CD4-positive, alpha-beta memory T cell (primary cell): Measurements from ENCODE around the gene TP53. TPM values are rescaled to one million over a fixed set of nuclear protein-coding genes. Genes with fewer than 3 reads are reported as not detected.

Experiments
- CTCF ChIA-PET: fragments of 350-600 bp; sonication (Branson Sonifier 250); formaldehyde crosslinking; loops from one replicate; lab custom pipeline; 2021; ENCODE audit warnings: inconsistent platforms; ENCODE audit not compliant: partially characterized antibody; lab: Charles Lee
- POLR2A ChIA-PET: fragments of 350-600 bp; sonication (Branson Sonifier 250); formaldehyde crosslinking; loops from one replicate; lab custom pipeline; 2021; ENCODE audit not compliant: partially characterized antibody; lab: Charles Lee
- DNase-seq, 5 donors: peaks; one replicate each; pipeline versions ENCODE4 v3.0.0 to v3.0.0-alpha.2; 2020 to 2022; ENCODE audit warnings: mixed read lengths in 1 of 5
- H3K27ac ChIP-seq: one replicate; pipeline ENCODE4 v1.7.0; 2013; ENCODE audit warnings: low read depth, low read length
- H3K27me3 ChIP-seq: 2 replicates; pipeline ENCODE4 v1.7.0; 2013; ENCODE audit warnings: mild to moderate bottlenecking, low read length, moderate library complexity; ENCODE audit not compliant: insufficient read depth
- H3K36me3 ChIP-seq: 2 replicates; pipeline ENCODE4 v1.7.0; 2013; ENCODE audit warnings: mild to moderate bottlenecking, low read length, moderate library complexity; ENCODE audit not compliant: insufficient read depth
- H3K4me1 ChIP-seq: 2 replicates; pipeline ENCODE4 v1.7.0; 2013; ENCODE audit warnings: mild to moderate bottlenecking, low read length, moderate library complexity; ENCODE audit not compliant: insufficient read depth
- H3K4me3 ChIP-seq, 2 donors: one replicate each; pipeline ENCODE4 v1.7.0; 2013; ENCODE audit warnings: low read length in 2 of 2, mild to moderate bottlenecking in 1 of 2
- H3K9me3 ChIP-seq, 2 donors: one replicate each; pipeline ENCODE4 v1.7.0; 2013; ENCODE audit warnings: low read length in 2 of 2, control low read depth in 1 of 2; ENCODE audit not compliant: control insufficient read depth in 1 of 2
- H3K27ac Mint-ChIP-seq, 7 donors: one replicate each; pipeline ENCODE4 v1.8.0; 2020 to 2021; ENCODE audit warnings: mixed read lengths in 7 of 7, mild to moderate bottlenecking in 6 of 7, inconsistent platforms in 3 of 7, moderate library complexity in 3 of 7
- H3K27me3 Mint-ChIP-seq, 2 donors: one replicate each; pipeline ENCODE4 v1.8.0; 2020 to 2021; ENCODE audit warnings: mixed read lengths in 2 of 2
- H3K36me3 Mint-ChIP-seq, 2 donors: one replicate each; pipeline ENCODE4 v1.8.0; 2020 to 2021; ENCODE audit warnings: mixed read lengths in 2 of 2, inconsistent platforms in 1 of 2, mild to moderate bottlenecking in 1 of 2
- H3K4me1 Mint-ChIP-seq, 4 donors: one replicate each; pipeline ENCODE4 v1.8.0; 2020 to 2021; ENCODE audit warnings: mixed read lengths in 4 of 4, mild to moderate bottlenecking in 1 of 4
- H3K4me3 Mint-ChIP-seq, 8 donors: one replicate each; pipeline ENCODE4 v1.8.0; 2020 to 2021; ENCODE audit warnings: mixed read lengths in 8 of 8, mild to moderate bottlenecking in 7 of 8, moderate library complexity in 6 of 8, inconsistent platforms in 3 of 8
- H3K9me3 Mint-ChIP-seq, 8 donors: one replicate each; pipeline ENCODE4 v1.8.0; 2020 to 2021; ENCODE audit warnings: mixed read lengths in 8 of 8, mild to moderate bottlenecking in 5 of 8, inconsistent platforms in 3 of 8, moderate library complexity in 1 of 8
- intact Hi-C: fragments of 100-400 bp; cut with micrococcal nuclease; formaldehyde crosslinking; loops from one replicate; pipeline ENCODE4 v1.15.1; 2023
- polyA plus RNA-seq, 2 donors: library from polyadenylated mRNA; unstranded; fragments of 300-500 nt; fragmentation: Illumina TruSeq; gene quantifications; one replicate each; pipeline ENCODE4 v1.2.3, GENCODE V29; 2021
- total RNA-seq, 2 experiments: library from RNA; stranded (reverse); gene quantifications; one replicate each; pipeline ENCODE4 v1.2.3, GENCODE V29; 2021

The TP53 gene
- total and polyA plus RNA-seq, 4 experiments from 2014 or later: 15.9 to 97.4 (median 62.2) TPM

DNA sequence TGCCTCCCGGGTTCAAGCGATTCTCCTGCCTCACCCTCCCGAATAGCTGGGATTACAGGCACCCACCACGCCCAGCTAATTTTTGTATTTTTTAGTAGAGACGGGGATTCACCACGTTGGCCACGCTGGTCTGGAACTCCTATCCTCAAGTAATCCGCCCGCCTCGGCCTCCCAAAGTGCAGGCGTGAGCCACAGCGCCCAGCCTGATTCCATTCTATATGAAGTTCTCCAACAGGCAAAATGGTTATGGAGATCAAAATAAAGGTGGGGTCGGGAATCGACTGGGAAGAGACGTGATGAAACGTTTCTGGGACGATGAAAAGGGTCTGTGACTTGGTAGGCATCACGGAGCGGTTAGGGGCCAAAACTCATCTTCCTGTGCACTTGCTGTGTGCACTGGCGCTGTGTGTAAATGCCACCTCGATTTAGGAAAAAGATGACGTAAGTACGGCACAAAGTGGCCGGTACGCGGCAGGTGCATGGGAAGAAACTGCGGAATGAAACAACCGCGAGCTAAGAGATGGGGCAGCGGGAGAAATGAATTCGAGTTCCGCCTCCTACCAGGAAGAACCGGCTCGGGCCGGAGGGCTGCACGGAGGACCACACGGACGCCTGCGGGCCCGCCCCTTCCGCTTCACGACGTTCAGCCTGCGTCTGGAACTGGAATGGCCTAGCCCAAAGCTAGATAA is 1.6 kb downstream of the TP53 start:
- Histone ChIP-seq H3K27ac (peak overlapping the region; percentile 99), H3K4me3 (peak overlapping the region; percentile 100), H3K36me3 (no peaks in the 10 kb centered on the region), H3K27me3 (no peaks in the 10 kb centered on the region), H3K4me1 (peaks cover 40% of the 10 kb centered on the region), H3K9me3 (no peaks in the 10 kb centered on the region)
- ChIA-PET CTCF (interaction anchor here (0.6 to 6.4 kb wide), 18 partner anchors 8 to 640 kb away, joined by 3 to 56 read pairs (median 7); partner anchors contain the start of genes FXR2, MPDU1, SAT2 and SENP3), POLR2A (interaction anchor here (0.7 to 6.8 kb wide), 50 partner anchors 9 to 1268 kb away, joined by 3 to 116 read pairs (median 11); partner anchors contain the start of genes ACAP1, ATP1B2, CD68 and CNTROB)
- H3K36me3 Mint-ChIP-seq: peaks cover 5 to 38% of the 10 kb centered on the region in 2 donors
- peak; percentile 91 to 95 (median 94) for DNase-seq
- H3K27me3 Mint-ChIP-seq: no peaks in the 10 kb centered on the region
- peaks cover 0 to 10% (median 0%) of the 10 kb centered on the region in 8 donors for H3K9me3 Mint-ChIP-seq
- peaks cover 19 to 59% (median 41%) of the 10 kb centered on the region in 4 donors for H3K4me1 Mint-ChIP-seq
- peak overlapping the region; percentile 93 to 98 (median 96) for H3K4me3 Mint-ChIP-seq
- intact Hi-C loops: loop anchor here (1.0 to 5.0 kb wide), 12 partner anchors 58 to 638 kb away; partner anchors contain the start of genes KCTD11, MPDU1, NAA38 and POLR2A
- peak overlapping the region; percentile 98 to 100 (median 99) for H3K27ac Mint-ChIP-seq

DNA sequence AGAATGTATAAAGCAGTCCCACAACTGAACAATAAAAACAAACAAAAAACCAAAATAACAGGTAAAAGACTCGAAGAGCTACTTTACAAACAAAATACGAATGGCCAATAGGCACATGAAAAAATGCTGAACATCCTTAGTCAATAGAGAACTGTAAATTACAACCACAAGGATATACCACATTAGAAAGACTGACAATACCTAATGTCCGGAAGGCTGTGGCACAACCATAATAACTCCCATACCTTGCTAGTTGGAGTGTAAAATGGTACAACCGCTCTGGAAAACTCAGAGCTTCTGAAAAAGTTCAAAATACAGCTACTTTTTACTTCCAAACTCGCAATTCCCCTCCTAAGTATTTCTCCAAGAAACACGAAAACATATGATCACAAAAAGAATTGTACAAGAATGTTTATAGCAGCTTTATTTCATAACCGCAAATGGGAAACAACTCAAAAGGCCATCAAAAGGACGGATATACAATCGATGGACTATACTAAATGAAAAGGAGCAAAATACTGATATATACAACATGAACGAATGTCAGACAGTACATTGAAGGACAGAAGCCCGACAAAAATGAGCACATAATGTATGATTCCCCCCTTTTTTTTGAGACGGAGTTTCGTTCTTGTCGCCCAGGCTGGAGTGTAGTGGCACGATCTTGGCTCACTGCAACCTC is 2.3 kb downstream of the TP53 start:
- Mint-ChIP-seq H3K4me3 (peak overlapping the region; percentile 93 to 98 (median 96)), H3K4me1 (peaks cover 16 to 56% (median 40%) of the 10 kb centered on the region in 4 donors), H3K27me3 (no peaks in the 10 kb centered on the region), H3K27ac (peak overlapping the region; percentile 98 to 100 (median 99)), H3K36me3 (peaks cover under 1 to 35% of the 10 kb centered on the region in 2 donors), H3K9me3 (peaks cover 0 to 10% (median 0%) of the 10 kb centered on the region in 8 donors)
- Histone ChIP-seq H3K36me3 (no peaks in the 10 kb centered on the region), H3K27me3 (no peaks in the 10 kb centered on the region), H3K4me3 (peak overlapping the region; percentile 100), H3K4me1 (peaks cover 40% of the 10 kb centered on the region), H3K27ac (peak overlapping the region; percentile 99), H3K9me3 (no peaks in the 10 kb centered on the region)
- peak in 3 of 5 donors; percentile 32 to 41 (median 33) for DNase-seq
- intact Hi-C loops: loop anchor here (5.0 kb wide), 4 partner anchors 157 to 638 kb away; partner anchors contain the start of gene KCTD11
- CTCF ChIA-PET: interaction anchor here (1.3 to 6.4 kb wide), 5 partner anchors 34 to 329 kb away, joined by 3 to 56 read pairs (median 4); partner anchors contain the start of genes FXR2 and SHBG
- POLR2A ChIA-PET: interaction anchor here (0.7 to 6.8 kb wide), 17 partner anchors 8 to 472 kb away, joined by 3 to 116 read pairs (median 28); partner anchors contain the start of genes ATP1B2, CD68, CNTROB and CYB5D1

DNA sequence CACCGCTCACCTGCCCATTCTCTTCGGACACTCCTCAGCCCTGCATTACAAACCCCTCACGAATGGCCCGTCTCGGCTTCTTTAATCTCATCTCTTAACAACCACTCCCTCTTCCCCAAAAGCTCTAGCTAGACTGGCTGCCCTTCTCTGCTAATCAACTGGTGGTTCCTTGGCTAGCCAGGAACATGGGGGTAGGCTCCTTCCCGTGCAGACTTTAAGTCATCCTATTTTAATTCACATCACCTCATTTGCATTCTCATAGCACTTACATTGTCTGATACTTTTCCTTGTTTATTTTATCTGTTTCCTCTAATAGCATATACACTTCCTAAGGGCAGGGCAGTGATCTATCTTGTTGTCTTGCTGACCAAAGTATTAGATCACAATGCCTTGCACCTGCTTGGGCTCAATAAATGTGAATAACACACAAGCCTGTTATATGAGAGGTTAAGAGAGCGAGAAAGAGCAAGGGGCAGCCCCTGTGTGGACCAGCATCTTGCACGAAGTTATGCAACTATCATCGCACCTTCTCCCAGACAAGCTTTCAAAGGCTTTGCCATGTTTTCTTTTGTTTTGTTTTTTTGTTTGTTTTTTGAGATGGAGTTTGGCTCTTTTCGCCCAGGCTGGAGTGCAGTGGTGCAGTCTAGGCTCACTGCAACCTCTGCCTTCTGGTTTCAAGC is 9.8 kb downstream of the TP53 start:
- intact Hi-C loops: no loop called here
- peaks cover 0 to 11% (median 6%) of the 10 kb centered on the region in 8 donors for H3K9me3 Mint-ChIP-seq
- H3K4me1 ChIP-seq: no peaks in the 10 kb centered on the region
- H3K27me3 ChIP-seq: no peaks in the 10 kb centered on the region
- H3K36me3 Mint-ChIP-seq: peaks cover 40 to 42% of the 10 kb centered on the region in 2 donors
- peaks cover 7 to 18% (median 10%) of the 10 kb centered on the region in 4 donors for H3K4me1 Mint-ChIP-seq
- peaks cover 27% of the 10 kb centered on the region for H3K36me3 ChIP-seq
- H3K9me3 ChIP-seq: peaks cover 6 to 7% of the 10 kb centered on the region in 2 donors
- H3K4me3 ChIP-seq: no peak overlapping the region
- H3K4me3 Mint-ChIP-seq: no peak overlapping the region
- no peak for DNase-seq
- POLR2A ChIA-PET: interaction anchor here (2.2 kb wide), 1 partner anchor 9 kb away, joined by 9 read pairs; the partner anchor contains the start of gene TP53
- no peak overlapping the region for H3K27ac ChIP-seq
- no peaks in the 10 kb centered on the region for H3K27me3 Mint-ChIP-seq
- H3K27ac Mint-ChIP-seq: peak overlapping the region in 3 of 7 donors; percentile 5 to 54 (median 12)
- CTCF ChIA-PET: interaction anchor here (2.0 kb wide), 1 partner anchor 9 kb away, joined by 8 read pairs; the partner anchor contains the start of gene TP53

DNA sequence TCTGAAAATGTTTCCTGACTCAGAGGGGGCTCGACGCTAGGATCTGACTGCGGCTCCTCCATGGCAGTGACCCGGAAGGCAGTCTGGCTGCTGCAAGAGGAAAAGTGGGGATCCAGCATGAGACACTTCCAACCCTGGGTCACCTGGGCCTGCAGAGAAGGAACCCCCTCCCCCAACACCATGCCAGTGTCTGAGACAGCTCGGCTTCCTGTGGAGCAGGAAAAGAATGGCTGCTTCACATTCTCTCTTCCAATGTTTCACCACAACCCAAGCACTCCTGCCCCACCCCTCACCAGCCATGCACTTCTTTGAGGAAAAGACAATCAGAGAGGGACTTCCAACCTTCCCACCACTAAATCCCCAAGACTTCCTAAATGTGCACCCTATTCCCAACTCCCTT is 10.8 kb downstream of the TP53 start:
- Histone ChIP-seq H3K27ac (no peak overlapping the region), H3K4me1 (no peaks in the 10 kb centered on the region), H3K27me3 (no peaks in the 10 kb centered on the region), H3K36me3 (peaks cover 27% of the 10 kb centered on the region), H3K9me3 (peaks cover 6 to 7% of the 10 kb centered on the region in 2 donors), H3K4me3 (no peak overlapping the region)
- no peak overlapping the region for H3K4me3 Mint-ChIP-seq
- no peaks in the 10 kb centered on the region for H3K27me3 Mint-ChIP-seq
- POLR2A ChIA-PET: interaction anchor here (2.2 kb wide), 1 partner anchor 10 kb away, joined by 9 read pairs; the partner anchor contains the start of gene TP53
- CTCF ChIA-PET: interaction anchor here (2.0 kb wide), 1 partner anchor 10 kb away, joined by 8 read pairs; the partner anchor contains the start of gene TP53
- H3K27ac Mint-ChIP-seq: no peak overlapping the region
- peaks cover 44 to 46% of the 10 kb centered on the region in 2 donors for H3K36me3 Mint-ChIP-seq
- intact Hi-C loops: no loop called here
- peaks cover 5 to 14% (median 9%) of the 10 kb centered on the region in 4 donors for H3K4me1 Mint-ChIP-seq
- DNase-seq: no peak
- H3K9me3 Mint-ChIP-seq: peaks cover 0 to 11% (median 6%) of the 10 kb centered on the region in 8 donors

DNA sequence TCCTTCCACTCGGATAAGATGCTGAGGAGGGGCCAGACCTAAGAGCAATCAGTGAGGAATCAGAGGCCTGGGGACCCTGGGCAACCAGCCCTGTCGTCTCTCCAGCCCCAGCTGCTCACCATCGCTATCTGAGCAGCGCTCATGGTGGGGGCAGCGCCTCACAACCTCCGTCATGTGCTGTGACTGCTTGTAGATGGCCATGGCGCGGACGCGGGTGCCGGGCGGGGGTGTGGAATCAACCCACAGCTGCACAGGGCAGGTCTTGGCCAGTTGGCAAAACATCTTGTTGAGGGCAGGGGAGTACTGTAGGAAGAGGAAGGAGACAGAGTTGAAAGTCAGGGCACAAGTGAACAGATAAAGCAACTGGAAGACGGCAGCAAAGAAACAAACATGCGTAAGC is 12.4 kb downstream of the TP53 start:
- H3K36me3 Mint-ChIP-seq: peaks cover 54 to 57% of the 10 kb centered on the region in 2 donors
- no peak for DNase-seq
- H3K4me1 Mint-ChIP-seq: peaks cover 5 to 12% (median 8%) of the 10 kb centered on the region in 4 donors
- CTCF ChIA-PET: interaction anchor here (0.7 to 2.0 kb wide), 2 partner anchors 13 to 125 kb away, joined by 3 to 6 read pairs; partner anchors contain the start of genes TP53 and WRAP53
- POLR2A ChIA-PET: interaction anchor here (1.0 to 4.6 kb wide), 2 partner anchors 12 to 359 kb away, joined by 3 to 47 read pairs; partner anchors contain the start of genes TP53 and WRAP53
- H3K4me3 Mint-ChIP-seq: no peak overlapping the region
- peaks cover 0 to 11% (median 6%) of the 10 kb centered on the region in 8 donors for H3K9me3 Mint-ChIP-seq
- H3K27ac ChIP-seq: no peak overlapping the region
- H3K27ac Mint-ChIP-seq: peak overlapping the region in 2 of 7 donors; percentile 17 to 74
- H3K27me3 ChIP-seq: no peaks in the 10 kb centered on the region
- H3K36me3 ChIP-seq: peaks cover 34% of the 10 kb centered on the region
- H3K9me3 ChIP-seq: peaks cover 6 to 7% of the 10 kb centered on the region in 2 donors
- no peak overlapping the region for H3K4me3 ChIP-seq
- intact Hi-C loops: no loop called here
- H3K27me3 Mint-ChIP-seq: no peaks in the 10 kb centered on the region
- H3K4me1 ChIP-seq: no peaks in the 10 kb centered on the region

DNA sequence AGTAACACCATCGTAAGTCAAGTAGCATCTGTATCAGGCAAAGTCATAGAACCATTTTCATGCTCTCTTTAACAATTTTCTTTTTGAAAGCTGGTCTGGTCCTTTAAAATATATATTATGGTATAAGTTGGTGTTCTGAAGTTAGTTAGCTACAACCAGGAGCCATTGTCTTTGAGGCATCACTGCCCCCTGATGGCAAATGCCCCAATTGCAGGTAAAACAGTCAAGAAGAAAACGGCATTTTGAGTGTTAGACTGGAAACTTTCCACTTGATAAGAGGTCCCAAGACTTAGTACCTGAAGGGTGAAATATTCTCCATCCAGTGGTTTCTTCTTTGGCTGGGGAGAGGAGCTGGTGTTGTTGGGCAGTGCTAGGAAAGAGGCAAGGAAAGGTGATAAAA is 14.1 kb downstream of the TP53 start:
- no peak overlapping the region for H3K27ac Mint-ChIP-seq
- Histone ChIP-seq H3K27me3 (no peaks in the 10 kb centered on the region), H3K4me1 (no peaks in the 10 kb centered on the region), H3K9me3 (peaks cover 6 to 7% of the 10 kb centered on the region in 2 donors), H3K4me3 (no peak overlapping the region), H3K36me3 (peaks cover 45% of the 10 kb centered on the region), H3K27ac (no peak overlapping the region)
- ChIA-PET CTCF (interaction anchor here (0.8 to 1.9 kb wide), 5 partner anchors 10 to 46 kb away, joined by 3 to 13 read pairs (median 3); partner anchors contain the start of genes ATP1B2, SAT2 and TP53), POLR2A (interaction anchor here (4.6 kb wide), 1 partner anchor 14 kb away, joined by 47 read pairs; the partner anchor contains the start of genes TP53 and WRAP53)
- H3K36me3 Mint-ChIP-seq: peaks cover 60 to 67% of the 10 kb centered on the region in 2 donors
- H3K4me3 Mint-ChIP-seq: no peak overlapping the region
- H3K9me3 Mint-ChIP-seq: peaks cover 0 to 11% (median 6%) of the 10 kb centered on the region in 8 donors
- peaks cover 5 to 7% (median 6%) of the 10 kb centered on the region in 4 donors for H3K4me1 Mint-ChIP-seq
- DNase-seq: no peak
- H3K27me3 Mint-ChIP-seq: no peaks in the 10 kb centered on the region
- intact Hi-C loops: no loop called here
